Hepatocyte (in vitro differentiated cells): ENCODE data around the gene CABLES2. TPM values are rescaled to one million over a fixed set of nuclear protein-coding genes. Genes with fewer than 3 reads are reported as not detected.

Experiments used
- DNase-seq: peaks from one replicate; pipeline ENCODE4 v3.0.0-alpha.2; 2016; ENCODE audit warnings: low spot score
- H2AFZ ChIP-seq: fragments of 200-600 bp; sonication (generic); 2 replicates; pipeline ENCODE4 v1.6.0; 2016; ENCODE audit warnings: antibody characterized with exemption, mild to moderate bottlenecking
- H3K27ac ChIP-seq: fragments of 200-600 bp; sonication (generic); 2 replicates; pipeline ENCODE4 v1.5.1; 2016; ENCODE audit warnings: mild to moderate bottlenecking
- H3K27me3 ChIP-seq: fragments of 200-600 bp; sonication (generic); 2 replicates; pipeline ENCODE4 v1.6.1; 2016
- H3K36me3 ChIP-seq: fragments of 200-600 bp; sonication (generic); replicated peaks from 2 replicates; pipeline ENCODE4 v1.5.1; 2016; ENCODE audit warnings: low read depth; ENCODE audit not compliant: insufficient read depth
- H3K4me1 ChIP-seq: fragments of 200-600 bp; sonication (generic); 2 replicates; pipeline ENCODE4 v1.5.1; 2016; ENCODE audit warnings: mild to moderate bottlenecking, moderate library complexity; ENCODE audit not compliant: insufficient read depth
- H3K4me2 ChIP-seq: fragments of 200-600 bp; sonication (generic); 2 replicates; pipeline ENCODE4 v1.6.0; 2016
- H3K4me3 ChIP-seq: fragments of 200-600 bp; sonication (generic); 2 replicates; pipeline ENCODE4 v1.5.1; 2016; ENCODE audit warnings: mild to moderate bottlenecking
- H3K79me2 ChIP-seq: fragments of 200-600 bp; sonication (generic); 2 replicates; pipeline ENCODE4 v1.6.0; 2017; ENCODE audit warnings: mild to moderate bottlenecking
- H3K9me2 ChIP-seq: fragments of 200-600 bp; sonication (generic); replicated peaks from 2 replicates; pipeline ENCODE4 v1.6.0; 2017; ENCODE audit warnings: mild to moderate bottlenecking; ENCODE audit not compliant: insufficient read depth
- H3K9me3 ChIP-seq: fragments of 200-600 bp; sonication (generic); 2 replicates; pipeline ENCODE4 v1.5.1; 2016; ENCODE audit warnings: low read depth, mild to moderate bottlenecking
- H4K20me1 ChIP-seq: fragments of 200-600 bp; sonication (generic); 2 replicates; pipeline ENCODE4 v1.6.0; 2016; ENCODE audit warnings: mild to moderate bottlenecking; ENCODE audit not compliant: insufficient read depth, poor library complexity, severe bottlenecking
- CTCF ChIP-seq: fragments of 200-600 bp; sonication (generic); IDR thresholded peaks from 2 replicates; pipeline ENCODE4 v1.5.1; 2016; ENCODE audit warnings: antibody characterized with exemption, mild to moderate bottlenecking; ENCODE audit not compliant: poor library complexity
- EZH2 ChIP-seq: fragments of 200-600 bp; sonication (generic); IDR thresholded peaks from 2 replicates; pipeline ENCODE4 v1.6.1; 2016; ENCODE audit warnings: antibody characterized with exemption, mild to moderate bottlenecking, borderline replicate concordance
- EZH2phosphoT487 ChIP-seq: fragments of 200-600 bp; sonication (generic); IDR thresholded peaks from one replicate; pipeline ENCODE4 v1.6.1; 2018; ENCODE audit warnings: antibody characterized with exemption, mild to moderate bottlenecking, low read depth, moderate library complexity; ENCODE audit not compliant: unreplicated experiment, severe bottlenecking
- WGBS: methylation state at CpG from one replicate; pipeline ENCODE4 v1.1.6; 2016; ENCODE audit warnings: low lambda C conversion rate; ENCODE audit errors: missing lambda C conversion rate; 5-methylcytosine and 5-hydroxymethylcytosine counted together
- polyA plus RNA-seq: library from polyadenylated mRNA; unstranded; fragments of >200 nt; fragmentation: Nextera tagmentation; extraction: Ambion mirVana; gene quantifications from 2 replicates; pipeline ENCODE4 v1.2.1, GENCODE V29; 2016
- total RNA-seq: library from RNA; depleted of rRNA; stranded (reverse); fragments of >200 nt; gene quantifications from 2 replicates; pipeline ENCODE4 v1.2.3, GENCODE V29; 2014

The CABLES2 gene
- total and polyA plus RNA-seq, 2 experiments from 2014 or later: 8.6 to 19.1 TPM

GRCh38 chr20:62453186-62453808 is 46.2 kb upstream of the CABLES2 start:
- H3K79me2 ChIP-seq: no peaks in the 10 kb centered on the region
- no peak overlapping the region for H2AFZ ChIP-seq
- H4K20me1 ChIP-seq: no peaks in the 10 kb centered on the region
- no peaks in the 10 kb centered on the region for H3K9me2 ChIP-seq
- no peaks in the 10 kb centered on the region for H3K36me3 ChIP-seq
- DNase-seq: no peak
- TF ChIP-seq EZH2 (no peak), CTCF (no peak), EZH2phosphoT487 (no peak)
- no peak overlapping the region for H3K27ac ChIP-seq
- H3K9me3 ChIP-seq: no peaks in the 10 kb centered on the region
- H3K4me2 ChIP-seq: no peak overlapping the region
- WGBS: 94% methylated on average over 13 of the region's 17 CpGs
- no peak overlapping the region for H3K4me3 ChIP-seq
- no peaks in the 10 kb centered on the region for H3K27me3 ChIP-seq
- H3K4me1 ChIP-seq: peaks cover 30% of the 10 kb centered on the region

- Histone ChIP-seq H3K4me3 (no peak overlapping the region), H2AFZ (no peak overlapping the region), H3K27me3 (no peaks in the 10 kb centered on the region), H3K9me2 (no peaks in the 10 kb centered on the region), H3K4me1 (peaks cover 26% of the 10 kb centered on the region), H3K27ac (no peak overlapping the region), H4K20me1 (no peaks in the 10 kb centered on the region), H3K4me2 (no peak overlapping the region), H3K79me2 (no peaks in the 10 kb centered on the region), H3K9me3 (no peaks in the 10 kb centered on the region), H3K36me3 (no peaks in the 10 kb centered on the region)
- TF ChIP-seq CTCF: no peak
- TF ChIP-seq EZH2: no peak
- no peak for TF ChIP-seq EZH2phosphoT487
- peak; percentile 73 for DNase-seq
- 67% methylated on average over 17 of the region's 18 CpGs for WGBS
Measured at GRCh38 chr20:62452475-62453095, 45.5 kb upstream of the CABLES2 start.

GRCh38 chr20:62451970-62452369 is 44.9 kb upstream of the CABLES2 start:
- Histone ChIP-seq H3K9me2 (no peaks in the 10 kb centered on the region), H3K4me2 (no peak overlapping the region), H3K4me1 (peaks cover 26% of the 10 kb centered on the region), H3K27me3 (no peaks in the 10 kb centered on the region), H3K36me3 (no peaks in the 10 kb centered on the region), H3K9me3 (no peaks in the 10 kb centered on the region), H3K4me3 (no peak overlapping the region), H2AFZ (no peak overlapping the region), H3K27ac (no peak overlapping the region), H4K20me1 (no peaks in the 10 kb centered on the region), H3K79me2 (no peaks in the 10 kb centered on the region)
- TF ChIP-seq EZH2 (no peak), CTCF (no peak), EZH2phosphoT487 (no peak)
- no peak for DNase-seq
- WGBS: 36% methylated on average over 2 of the region's 3 CpGs
